Stomach (tissue), 4 donors: ENCODE data around the gene SDCCAG8.

Experiments
- POLR2A ChIP-seq, 4 donors: fragments of 450-650 bp; IDR thresholded peaks; one replicate each; pipeline ENCODE4 v1.6.1; 2016; ENCODE audit warnings: antibody characterized with exemption in 4 of 4, control low read depth in 2 of 4, mild to moderate bottlenecking in 1 of 4, moderate library complexity in 1 of 4
- POLR2AphosphoS5 ChIP-seq, 3 donors: sonication (generic); formaldehyde crosslinking; IDR thresholded peaks; one replicate each; pipeline ENCODE4 v1.6.1; 2016; ENCODE audit warnings: antibody characterized with exemption in 3 of 3
- TF ChIP-seq, protein P1 (sequence below), 7 experiments: fragments of 450-650 bp in 4 of 7; fragments of 200-600 bp in 3 of 7; sonication (generic) in 3 of 7; IDR thresholded peaks; one replicate each; pipeline ENCODE4 v1.5.1; 2016 to 2019; ENCODE audit warnings: antibody characterized with exemption in 7 of 7, control low read depth in 2 of 7, mild to moderate bottlenecking in 1 of 7

DNA sequence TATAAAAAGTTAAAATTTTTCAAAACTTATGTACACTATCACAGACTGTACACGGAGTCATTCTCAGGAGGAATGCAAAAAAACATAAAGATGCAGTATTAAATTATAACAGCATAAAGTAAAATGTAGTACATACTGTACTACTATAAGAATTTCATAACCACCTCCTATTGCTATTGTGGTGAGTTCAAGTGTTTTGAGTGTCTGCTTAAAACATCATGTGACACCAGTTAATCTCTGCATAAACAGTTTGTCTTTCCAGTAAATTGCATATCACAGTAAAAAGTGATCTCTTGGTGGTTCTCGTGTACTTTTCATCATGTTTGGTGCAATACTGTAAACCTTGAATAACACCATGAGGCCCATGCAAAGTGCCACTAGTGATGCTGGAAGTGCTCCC is 45.2 kb downstream of the SDCCAG8 start:
- TF ChIP-seq POLR2AphosphoS5 (IDR thresholded peaks at IDR 0.05) (no peak), POLR2A (IDR thresholded peaks at IDR 0.05) (no peak)
- TF ChIP-seq, protein P1, sequence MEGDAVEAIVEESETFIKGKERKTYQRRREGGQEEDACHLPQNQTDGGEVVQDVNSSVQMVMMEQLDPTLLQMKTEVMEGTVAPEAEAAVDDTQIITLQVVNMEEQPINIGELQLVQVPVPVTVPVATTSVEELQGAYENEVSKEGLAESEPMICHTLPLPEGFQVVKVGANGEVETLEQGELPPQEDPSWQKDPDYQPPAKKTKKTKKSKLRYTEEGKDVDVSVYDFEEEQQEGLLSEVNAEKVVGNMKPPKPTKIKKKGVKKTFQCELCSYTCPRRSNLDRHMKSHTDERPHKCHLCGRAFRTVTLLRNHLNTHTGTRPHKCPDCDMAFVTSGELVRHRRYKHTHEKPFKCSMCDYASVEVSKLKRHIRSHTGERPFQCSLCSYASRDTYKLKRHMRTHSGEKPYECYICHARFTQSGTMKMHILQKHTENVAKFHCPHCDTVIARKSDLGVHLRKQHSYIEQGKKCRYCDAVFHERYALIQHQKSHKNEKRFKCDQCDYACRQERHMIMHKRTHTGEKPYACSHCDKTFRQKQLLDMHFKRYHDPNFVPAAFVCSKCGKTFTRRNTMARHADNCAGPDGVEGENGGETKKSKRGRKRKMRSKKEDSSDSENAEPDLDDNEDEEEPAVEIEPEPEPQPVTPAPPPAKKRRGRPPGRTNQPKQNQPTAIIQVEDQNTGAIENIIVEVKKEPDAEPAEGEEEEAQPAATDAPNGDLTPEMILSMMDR (IDR thresholded peaks at IDR 0.05) = no peak
